ENCODE data around the gene PABPN1L. TPM values are rescaled to one million over a fixed set of nuclear protein-coding genes. Genes with fewer than 3 reads are reported as not detected.
"Not testable (repeated sequence)": the region's sequence is repeated elsewhere in the genome, so short reads cannot be mapped to it uniquely, and the experiment has no call there.

Gene PABPN1L
- total RNA-seq, 4 donors from 2014 or later, result not detected

GRCh38 chr16:88897696-88898425, 31.4 kb upstream of the PABPN1L start:
- Histone ChIP-seq H3K27me3 (peaks cover 0 to 12% (median 0%) of the 10 kb centered on the region in 4 donors), H3K4me3 (no peak overlapping the region), H3K4me1 (no peaks in the 10 kb centered on the region), H3K27ac (replicated peaks in 1 of 4) (no peak overlapping the region), H3K36me3 (peaks cover 0 to 61% (median 23%) of the 10 kb centered on the region in 4 donors), H3K9me3 (no peaks in the 10 kb centered on the region)
- TF ChIP-seq CTCF (IDR thresholded peaks at IDR 0.05) (no peak), POLR2A (IDR thresholded peaks at IDR 0.05; ENCODE audit: low read depth) (no peak), POLR2AphosphoS5 (IDR thresholded peaks at IDR 0.05) (no peak), EP300 (IDR thresholded peaks at IDR 0.05) (no peak)
- 87% methylated on average over 34 of the region's 34 CpGs for WGBS
- intact Hi-C loops (cut with DNase I), result no loop called here
- no peak for DNase-seq (ENCODE audit: extremely low spot score)

GRCh38 chr16:88896238-88897070, 30.0 kb upstream of the PABPN1L start:
- TF ChIP-seq POLR2A (IDR thresholded peaks at IDR 0.05; ENCODE audit: low read depth) (no peak), EP300 (IDR thresholded peaks at IDR 0.05) (no peak), CTCF (IDR thresholded peaks at IDR 0.05) (no peak), POLR2AphosphoS5 (IDR thresholded peaks at IDR 0.05) (no peak)
- WGBS, result 92% methylated on average over 48 of the region's 57 CpGs
- no peak overlapping the region for H3K27ac ChIP-seq (replicated peaks in 1 of 4)

GRCh38 chr16:88895335-88895734, 28.9 kb upstream of the PABPN1L start:
- Histone ChIP-seq H3K27ac (replicated peaks in 1 of 4) (no peak overlapping the region), H3K4me3 (no peak overlapping the region), H3K9me3 (no peaks in the 10 kb centered on the region), H3K36me3 (peaks cover 0 to 67% (median 22%) of the 10 kb centered on the region in 4 donors), H3K4me1 (no peaks in the 10 kb centered on the region), H3K27me3 (peaks cover 0 to 6% (median 0%) of the 10 kb centered on the region in 4 donors)
- no peak for DNase-seq (ENCODE audit: extremely low spot score)
- WGBS, result 80% methylated on average over 4 of the region's 22 CpGs
- TF ChIP-seq EP300 (IDR thresholded peaks at IDR 0.05), result no peak
- TF ChIP-seq POLR2A (IDR thresholded peaks at IDR 0.05; ENCODE audit: low read depth), result no peak
- TF ChIP-seq CTCF (IDR thresholded peaks at IDR 0.05), result no peak
- TF ChIP-seq POLR2AphosphoS5 (IDR thresholded peaks at IDR 0.05), result no peak
- intact Hi-C loops (cut with DNase I), result no loop called here

More at GRCh38 chr16:88896238-88897070, 30.0 kb upstream of the PABPN1L start:
- H3K4me3 ChIP-seq, result no peak overlapping the region
- DNase-seq (ENCODE audit: extremely low spot score), result no peak
- peaks cover 0 to 67% (median 27%) of the 10 kb centered on the region in 4 donors for H3K36me3 ChIP-seq
- peaks cover 0 to 6% (median 0%) of the 10 kb centered on the region in 4 donors for H3K27me3 ChIP-seq
- H3K9me3 ChIP-seq, result no peaks in the 10 kb centered on the region
- H3K4me1 ChIP-seq, result no peaks in the 10 kb centered on the region
- intact Hi-C loops (cut with DNase I), result no loop called here

GRCh38 chr16:88894681-88895300, 28.3 kb upstream of the PABPN1L start:
- TF ChIP-seq POLR2A (IDR thresholded peaks at IDR 0.05; ENCODE audit: low read depth) (no peak), EP300 (IDR thresholded peaks at IDR 0.05) (no peak), CTCF (IDR thresholded peaks at IDR 0.05) (no peak), POLR2AphosphoS5 (IDR thresholded peaks at IDR 0.05) (no peak)
- H3K4me3 ChIP-seq, result no peak overlapping the region
- intact Hi-C loops (cut with DNase I), result no loop called here
- WGBS, result 77% methylated on average over 12 of the region's 21 CpGs
- H3K27me3 ChIP-seq, result peaks cover 0 to 5% (median 0%) of the 10 kb centered on the region in 4 donors
- no peak overlapping the region for H3K27ac ChIP-seq (replicated peaks in 1 of 4)
- no peaks in the 10 kb centered on the region for H3K4me1 ChIP-seq
- DNase-seq (ENCODE audit: extremely low spot score), result no peak
- no peaks in the 10 kb centered on the region for H3K9me3 ChIP-seq
- H3K36me3 ChIP-seq, result peaks cover 0 to 67% (median 22%) of the 10 kb centered on the region in 4 donors

GRCh38 chr16:88894266-88894665, 27.8 kb upstream of the PABPN1L start:
- H3K27me3 ChIP-seq; intact Hi-C loops (cut with DNase I): not testable (repeated sequence)
- 98% methylated on average over 4 of the region's 6 CpGs for WGBS

More at GRCh38 chr16:88894266-88894665, 27.8 kb upstream of the PABPN1L start:
- H3K36me3 ChIP-seq, result peaks cover 0 to 66% (median 21%) of the 10 kb centered on the region in 4 donors
- not testable (repeated sequence) for H3K27ac ChIP-seq (replicated peaks in 1 of 4); H3K4me1 ChIP-seq; H3K4me3 ChIP-seq; H3K9me3 ChIP-seq; DNase-seq (ENCODE audit: extremely low spot score)

All from esophagus muscularis mucosa (tissue), 4 donors.